CD4-positive, alpha-beta T cell treated with Interleukin-4 for 1 hour (primary cell): ENCODE data around the gene PRRG1.
"Not testable (repeated sequence)": the region's sequence is repeated elsewhere in the genome, so short reads cannot be mapped to it uniquely, and the experiment has no call there.

Source experiments
- DNase-seq, 2 donors: peaks; one replicate each; pipeline ENCODE4 v3.0.0-alpha.2; 2020 to 2022

PRRG1 gene

DNA sequence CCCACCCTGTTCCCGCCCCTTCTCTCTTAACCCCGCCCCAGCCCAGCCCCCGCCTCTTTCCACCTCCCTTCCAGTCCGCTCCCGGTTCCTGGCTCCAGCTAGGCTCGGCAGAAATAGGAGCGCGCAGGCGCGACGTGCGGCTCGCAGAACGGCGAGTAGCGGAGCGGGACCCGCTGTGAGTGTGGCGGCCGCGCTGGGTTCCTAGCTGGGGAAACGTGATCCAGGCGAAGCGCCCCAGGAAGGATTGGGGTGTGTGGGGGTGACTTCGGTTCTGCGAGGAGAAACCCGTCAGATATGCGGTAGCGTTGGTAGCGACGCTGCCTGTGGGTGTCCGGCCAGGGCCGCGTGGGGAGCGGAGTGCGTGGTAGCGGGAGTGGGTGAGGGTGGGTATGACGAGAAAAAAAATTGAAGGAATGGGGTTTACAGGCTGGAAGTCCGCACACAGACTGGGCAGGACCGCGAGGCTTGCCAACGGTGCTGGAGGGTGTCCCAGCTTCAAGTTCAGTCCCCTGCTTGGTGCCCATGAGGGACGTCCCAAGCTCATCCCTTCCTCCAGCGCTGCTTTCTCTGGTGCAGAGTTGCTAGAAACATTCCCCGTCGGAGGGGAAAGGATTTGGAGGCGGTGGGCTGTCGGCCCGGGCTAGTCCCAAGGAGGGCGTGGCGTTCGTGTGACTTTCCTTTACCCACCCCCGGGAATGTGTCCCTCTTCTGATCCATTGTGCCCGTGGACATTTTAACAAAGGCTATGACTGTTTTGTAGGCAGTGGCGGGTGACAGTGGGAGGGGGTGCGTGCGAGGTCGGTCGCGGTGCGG, at the start of gene PRRG1:
PRRG1 (plus strand) TSS at position 144 of the 813 bp plus-strand sequence. CDS start 56,886 bp downstream, outside the sequence.
- DNase-seq, result no peak

DNA sequence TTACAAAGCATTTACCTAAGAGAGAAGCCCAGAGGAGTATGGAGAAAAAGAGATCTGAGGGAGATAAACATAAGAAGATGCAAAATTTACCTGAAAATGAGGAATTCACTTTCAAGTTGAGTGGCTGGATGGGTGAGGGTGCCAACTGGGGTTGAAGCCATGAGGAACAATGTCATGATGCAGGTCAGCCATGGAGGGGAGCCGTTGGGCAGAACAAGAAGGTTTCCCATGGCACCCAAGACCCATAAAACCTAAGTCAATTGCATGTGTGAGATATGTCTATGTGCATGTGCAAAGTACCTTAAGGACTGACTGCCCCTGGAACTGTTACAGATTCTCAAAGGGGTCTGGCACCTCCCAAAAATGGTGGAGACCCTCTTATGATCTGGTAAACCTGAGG, 46.6 kb upstream of the PRRG1 start:
- no peak for DNase-seq

GRCh38 chrX:37305238-37305637, 43.9 kb upstream of the PRRG1 start:
- not testable (repeated sequence) for DNase-seq

DNA sequence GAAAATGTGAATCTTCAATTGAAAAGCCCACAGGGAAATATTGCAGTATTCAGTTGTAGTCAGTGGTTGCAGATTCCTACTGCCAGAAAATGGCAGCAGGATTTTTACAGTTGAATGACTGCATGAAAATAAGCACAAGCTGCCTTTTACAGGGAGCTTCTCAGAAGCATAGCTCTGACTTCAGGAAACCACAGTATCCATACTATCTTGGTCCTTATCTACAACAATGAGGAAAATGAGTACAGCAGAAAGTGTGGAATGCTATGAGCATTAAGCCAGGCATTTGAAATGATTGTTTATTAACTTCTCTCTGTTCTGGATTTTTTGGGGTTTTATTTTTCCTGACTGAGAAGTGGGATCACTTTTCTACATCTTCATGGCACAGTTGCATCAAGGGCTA, 34.6 kb upstream of the PRRG1 start:
- DNase-seq, result no peak

GRCh38 chrX:37315511-37316248, 33.5 kb upstream of the PRRG1 start:
- DNase-seq, result no peak

GRCh38 chrX:37320541-37321203, 28.5 kb upstream of the PRRG1 start:
- no peak for DNase-seq

GRCh38 chrX:37330642-37331041, 18.5 kb upstream of the PRRG1 start:
- DNase-seq, result no peak

GRCh38 chrX:37331546-37331945, 17.6 kb upstream of the PRRG1 start:
- no peak for DNase-seq

DNA sequence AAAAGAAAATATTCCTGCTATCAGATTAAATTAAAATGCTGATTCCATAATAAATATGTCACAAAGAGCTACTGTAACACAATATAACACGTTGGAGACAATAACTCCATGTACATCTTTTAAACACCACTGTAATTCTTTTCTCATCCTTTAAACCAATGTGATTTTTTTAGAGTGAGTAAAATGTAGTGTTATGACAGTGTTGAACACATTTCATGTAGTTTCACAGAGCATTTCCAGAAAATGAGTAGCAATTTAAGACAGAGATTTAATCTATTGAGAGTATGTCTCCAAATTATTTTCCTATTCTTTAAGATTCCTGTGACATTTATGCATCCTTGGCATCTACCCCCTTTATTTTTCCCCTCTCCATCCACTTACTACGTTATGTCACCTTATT, 17.1 kb upstream of the PRRG1 start:
- no peak for DNase-seq

- DNase-seq, result no peak
Observed at GRCh38 chrX:37332987-37333658, 16.0 kb upstream of the PRRG1 start.

DNA sequence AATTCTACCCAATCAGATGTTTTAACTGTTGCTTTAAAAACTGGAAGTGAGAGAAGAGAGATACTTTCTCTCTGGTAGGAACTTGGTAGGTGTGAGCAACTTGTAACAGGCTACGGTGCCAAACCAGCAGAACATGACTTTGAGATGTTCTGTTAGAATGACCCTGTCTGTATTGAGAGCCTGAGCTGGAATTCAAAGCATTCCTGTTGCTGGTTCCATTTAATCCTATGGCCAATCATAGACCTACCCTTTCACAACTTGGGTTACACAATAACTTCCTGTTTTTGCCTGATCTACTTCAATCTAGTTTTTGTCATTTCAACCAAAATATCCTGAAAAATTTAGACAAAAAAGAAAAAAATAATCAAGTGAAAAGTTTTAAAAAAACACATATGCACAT, 1.7 kb upstream of the PRRG1 start:
- DNase-seq, result no peak

DNA sequence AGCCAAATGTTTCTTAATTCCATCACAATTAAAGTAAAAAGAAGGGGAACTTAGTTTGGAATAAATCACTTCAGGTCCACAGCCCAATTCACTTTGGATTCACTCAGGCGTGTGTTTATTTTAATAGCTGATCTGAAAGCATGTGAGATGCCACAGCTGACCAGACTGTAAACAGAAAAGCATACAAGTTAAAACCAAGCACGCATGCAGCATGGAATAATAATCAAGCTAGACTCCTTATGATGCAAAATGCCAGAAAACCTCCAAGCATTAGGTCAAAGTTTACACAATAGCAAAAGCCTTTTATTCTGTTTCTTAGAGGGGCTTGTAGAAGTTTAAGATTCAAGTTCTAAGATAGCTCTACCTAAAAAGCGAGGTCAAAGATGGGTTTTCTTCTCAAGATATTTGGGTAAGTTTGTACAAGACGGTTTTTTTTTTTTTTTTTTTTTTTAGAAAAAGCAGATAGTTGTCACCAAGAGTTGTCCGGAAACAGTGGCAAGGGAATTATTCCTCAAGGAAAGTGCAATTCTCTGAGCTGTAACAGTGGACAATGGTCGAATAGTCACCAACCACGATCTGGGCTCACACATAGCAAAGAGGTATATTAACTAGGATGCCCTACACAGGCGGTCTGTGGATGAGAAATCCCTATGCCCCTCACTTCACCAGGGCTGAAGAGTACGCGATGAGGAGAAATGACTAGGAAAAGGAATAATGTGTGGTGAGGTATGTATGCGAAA, 763 bp upstream of the PRRG1 start:
- no peak for DNase-seq

DNA sequence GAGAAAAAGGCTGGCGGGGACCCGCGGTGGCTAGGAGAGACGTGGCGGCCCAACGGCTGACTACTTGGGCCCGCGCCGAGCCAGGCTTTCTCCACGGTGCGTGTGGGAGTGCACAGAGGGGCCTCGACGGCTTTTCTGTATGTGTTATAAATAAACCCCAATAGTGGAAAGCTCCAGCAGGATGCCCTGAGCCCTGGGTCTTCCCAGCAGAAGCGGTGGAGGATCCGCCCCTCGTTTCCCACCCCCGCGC, 268 bp upstream of the PRRG1 start:
- no peak for DNase-seq

GRCh38 chrX:37350034-37350365, 836 bp downstream of the PRRG1 start:
- DNase-seq, result no peak

DNA sequence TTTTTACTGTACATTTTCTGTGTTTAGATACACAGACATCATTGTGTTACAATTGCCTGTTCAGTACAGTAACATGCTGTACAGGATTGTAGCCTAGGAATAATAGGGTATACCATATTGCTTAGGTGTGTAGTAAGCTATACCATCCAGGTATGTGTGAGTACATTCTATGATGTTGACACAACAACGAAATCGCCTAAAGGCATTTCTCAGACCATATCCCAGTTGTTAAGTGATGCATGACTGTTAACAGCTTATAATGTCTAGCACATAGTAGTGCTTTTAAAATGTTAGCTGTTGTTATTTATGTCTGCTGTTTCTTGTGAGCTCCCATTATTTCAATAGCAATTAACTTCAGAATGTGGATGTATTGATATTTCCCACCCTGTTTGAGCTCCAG, 4.5 kb downstream of the PRRG1 start:
- DNase-seq, result no peak

GRCh38 chrX:37357436-37357835, 8.3 kb downstream of the PRRG1 start:
- no peak for DNase-seq

- DNase-seq, result no peak
Observed at GRCh38 chrX:37361596-37361995, 12.4 kb downstream of the PRRG1 start.

DNA sequence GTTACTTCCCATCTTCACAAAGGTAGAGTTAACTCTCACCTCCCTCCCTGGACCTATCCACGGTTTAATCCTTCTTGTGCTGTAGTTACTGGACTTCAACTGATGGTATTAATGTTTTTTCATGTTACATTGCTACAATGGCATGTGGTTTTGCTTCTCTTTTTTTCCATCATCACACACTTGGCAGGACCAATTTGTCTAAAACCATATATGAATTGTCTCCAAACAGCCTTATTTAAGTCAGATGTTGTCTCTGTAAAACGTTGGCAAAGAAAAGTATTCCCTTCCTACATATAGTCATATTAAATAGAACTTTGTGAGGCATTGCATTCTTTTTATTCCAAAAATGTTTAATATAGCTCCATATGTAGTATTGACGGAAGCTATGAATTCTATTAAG, 15.5 kb downstream of the PRRG1 start:
- DNase-seq, result no peak

- DNase-seq, result no peak
Observed at GRCh38 chrX:37367946-37368345, 18.8 kb downstream of the PRRG1 start.

DNA sequence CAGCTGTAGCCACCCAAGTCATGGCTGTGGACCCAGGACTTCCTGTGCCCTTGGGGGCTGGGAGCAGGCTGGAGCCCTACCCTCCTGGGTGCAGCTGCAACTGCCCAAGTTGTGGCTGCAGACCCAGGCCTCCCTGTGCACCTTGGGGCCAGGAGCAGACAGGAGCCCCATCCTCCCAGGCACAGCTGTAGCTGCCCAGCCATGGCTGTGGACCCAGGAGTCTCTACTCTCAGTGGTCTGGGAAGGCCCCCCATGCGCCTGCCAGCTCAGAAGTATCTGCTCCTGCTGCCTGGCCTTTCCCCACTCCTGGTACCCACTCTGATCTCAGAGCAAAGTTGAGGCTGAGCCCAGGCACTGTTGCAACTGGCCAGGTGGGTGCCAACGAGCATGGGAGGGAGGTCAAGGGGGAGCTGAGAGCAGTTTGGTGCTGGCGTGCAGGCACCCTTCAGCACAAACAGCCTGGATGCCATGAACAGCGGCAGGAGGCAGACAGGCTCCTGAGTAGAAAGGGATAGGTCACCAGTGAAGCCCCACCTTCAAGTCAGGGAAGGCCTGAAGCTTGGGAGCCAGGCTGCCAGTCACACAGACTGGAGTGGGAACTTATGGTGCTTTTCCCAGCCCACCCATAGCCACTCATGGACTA, 21.5 kb downstream of the PRRG1 start:
- no peak for DNase-seq

DNA sequence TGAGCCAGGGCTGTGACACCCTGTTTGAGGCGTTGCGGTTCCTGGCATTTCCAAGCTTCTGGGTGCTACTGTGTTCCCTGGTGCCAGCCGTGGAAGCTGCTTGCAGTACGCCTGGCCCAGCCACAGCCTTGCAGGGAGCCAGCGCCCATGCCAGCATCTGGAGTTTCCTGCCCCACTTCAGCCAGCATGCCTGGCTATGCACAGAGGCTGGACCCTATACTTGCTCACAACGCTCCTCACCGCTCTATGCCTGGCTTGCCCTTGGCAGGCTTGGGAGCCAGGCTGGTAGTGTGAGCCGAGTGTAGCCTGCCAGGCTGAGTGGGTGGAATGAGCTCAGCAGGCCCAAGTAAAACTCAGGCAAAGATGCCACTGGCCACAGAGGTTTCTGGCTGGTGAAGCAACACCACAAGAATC, 22.4 kb downstream of the PRRG1 start:
- no peak for DNase-seq

DNA sequence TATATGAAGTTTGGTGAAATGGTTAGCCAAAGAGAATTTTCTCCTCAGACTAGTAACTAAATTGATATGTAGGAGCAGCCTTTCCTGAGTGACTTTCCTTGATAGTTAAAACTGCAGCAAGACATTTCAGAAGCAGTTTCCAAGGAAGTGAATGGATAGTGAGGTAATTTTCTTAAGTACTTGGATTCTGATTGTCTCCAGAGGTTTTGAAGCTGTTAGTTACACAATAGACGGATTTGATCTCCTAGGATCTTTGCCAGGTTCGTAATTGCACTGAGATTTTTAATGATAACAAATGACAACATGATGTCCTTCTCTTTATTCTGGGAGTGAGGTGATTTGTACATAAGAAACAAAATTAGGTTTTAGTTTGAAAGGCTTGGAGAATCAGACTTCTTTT, 29.2 kb downstream of the PRRG1 start:
- DNase-seq, result no peak
